ENCODE measurements around the gene MTPN. TPM values are rescaled to one million over a fixed set of nuclear protein-coding genes. Genes with fewer than 3 reads are reported as not detected.

Gene MTPN
- total RNA-seq, 4 donors from 2014 or later, result 79.7 to 102 (median 85.6) TPM

- TF ChIP-seq CTCF (IDR thresholded peaks at IDR 0.05), result no peak
These were observed 77.6 kb downstream of the MTPN start for GRCh38 chr7:135899458-135900064.

GRCh38 chr7:135898226-135898625 is 78.9 kb downstream of the MTPN start:
- DNase-seq (ENCODE audit: low spot score) (no peak), ATAC-seq (ENCODE audit: low FRiP score) (no peak)
- TF ChIP-seq CTCF (IDR thresholded peaks at IDR 0.05), result no peak

More at GRCh38 chr7:135899458-135900064, 77.6 kb downstream of the MTPN start:
- DNase-seq (ENCODE audit: low spot score), result no peak
- ATAC-seq (ENCODE audit: low FRiP score), result no peak

GRCh38 chr7:135894816-135895215 is 82.3 kb downstream of the MTPN start:
- ATAC-seq (ENCODE audit: low FRiP score) (no peak), DNase-seq (ENCODE audit: low spot score) (no peak)
- no peak for TF ChIP-seq CTCF (IDR thresholded peaks at IDR 0.05)

GRCh38 chr7:135889823-135890222 is 87.3 kb downstream of the MTPN start:
- no peak for DNase-seq (ENCODE audit: low spot score)
- no peak for ATAC-seq (ENCODE audit: low FRiP score)
- TF ChIP-seq CTCF (IDR thresholded peaks at IDR 0.05), result no peak

GRCh38 chr7:135888740-135889139 is 88.4 kb downstream of the MTPN start:
- ATAC-seq (ENCODE audit: low FRiP score) (no peak), DNase-seq (ENCODE audit: low spot score) (no peak)
- no peak for TF ChIP-seq CTCF (IDR thresholded peaks at IDR 0.05)

- no peak for ATAC-seq (ENCODE audit: low FRiP score)
- DNase-seq (ENCODE audit: low spot score), result no peak
- no peak for TF ChIP-seq CTCF (IDR thresholded peaks at IDR 0.05)
These were observed 90.6 kb downstream of the MTPN start for GRCh38 chr7:135886345-135887132.

All from omental fat pad (tissue), 4 donors.